ENCODE results near the gene CELF4. TPM values are rescaled to one million over a fixed set of nuclear protein-coding genes. Genes with fewer than 3 reads are reported as not detected.

CELF4 gene
- polyA plus RNA-seq, 1 experiment = not detected

- TF ChIP-seq CTCF (IDR thresholded peaks at IDR 0.05; ENCODE audit: low read depth, low read length) = no peak
- peak; percentile 59 for DNase-seq (ENCODE audit: low read depth, low spot score)
- Histone ChIP-seq H3K27me3 (ENCODE audit: control insufficient read depth, insufficient read depth, low read length) (peaks cover 18% of the 10 kb centered on the region), H3K9me3 (ENCODE audit: control insufficient read depth, insufficient read depth, low read length) (peaks cover 12% of the 10 kb centered on the region), H3K4me3 (ENCODE audit: low read depth, low read length) (peak overlapping the region; percentile 56), H3K27ac (ENCODE audit: low read depth, low read length) (peak overlapping the region; percentile 31)
- POLR2A ChIA-PET = interaction anchor here (0.6 to 1.0 kb wide), 2 partner anchors 10 to 11 kb away, joined by 8 to 10 read pairs; no protein-coding TSS in a partner anchor
- CTCF ChIA-PET = interaction anchor here (0.6 to 1.0 kb wide), 3 partner anchors 8 to 1020 kb away, joined by 3 to 5 read pairs (median 3); no protein-coding TSS in a partner anchor
Measured at GRCh38 chr18:37393945-37394609, 171.5 kb downstream of the CELF4 start.

GRCh38 chr18:37393221-37393827 is 172.3 kb downstream of the CELF4 start:
- H3K27me3 ChIP-seq (ENCODE audit: control insufficient read depth, insufficient read depth, low read length) = peaks cover 18% of the 10 kb centered on the region
- POLR2A ChIA-PET = interaction anchor here (1.0 kb wide), 1 partner anchor 11 kb away, joined by 8 read pairs; no protein-coding TSS in a partner anchor
- H3K27ac ChIP-seq (ENCODE audit: low read depth, low read length) = no peak overlapping the region
- no peak overlapping the region for H3K4me3 ChIP-seq (ENCODE audit: low read depth, low read length)
- CTCF ChIA-PET = no interaction called here
- DNase-seq (ENCODE audit: low read depth, low spot score) = no peak
- peaks cover 12% of the 10 kb centered on the region for H3K9me3 ChIP-seq (ENCODE audit: control insufficient read depth, insufficient read depth, low read length)
- no peak for TF ChIP-seq CTCF (IDR thresholded peaks at IDR 0.05; ENCODE audit: low read depth, low read length)

DNA sequence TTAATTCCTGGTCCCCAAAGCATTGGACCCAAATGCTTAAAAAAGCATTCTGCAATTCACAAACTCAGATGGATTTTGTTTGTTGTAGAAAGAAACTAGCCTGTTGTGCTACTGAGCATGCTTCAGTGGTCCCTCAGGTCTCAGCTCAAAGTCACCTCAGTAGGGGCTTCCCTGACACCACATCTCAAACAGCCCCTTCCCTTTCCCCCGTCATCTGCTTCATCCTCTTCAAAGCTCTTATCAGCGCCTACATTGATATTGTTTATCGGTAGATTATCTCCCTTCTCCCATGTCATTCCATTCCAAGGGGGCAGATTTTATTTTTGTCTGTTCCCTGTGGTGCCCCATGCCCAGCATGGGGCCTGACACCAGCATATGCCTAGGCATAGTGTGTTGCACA is 172.9 kb downstream of the CELF4 start:
- DNase-seq (ENCODE audit: low read depth, low spot score) = no peak
- POLR2A ChIA-PET = no interaction called here
- Histone ChIP-seq H3K9me3 (ENCODE audit: control insufficient read depth, insufficient read depth, low read length) (peaks cover 12% of the 10 kb centered on the region), H3K27ac (ENCODE audit: low read depth, low read length) (no peak overlapping the region), H3K27me3 (ENCODE audit: control insufficient read depth, insufficient read depth, low read length) (peaks cover 21% of the 10 kb centered on the region), H3K4me3 (ENCODE audit: low read depth, low read length) (no peak overlapping the region)
- CTCF ChIA-PET = interaction anchor here (0.5 to 1.1 kb wide), 2 partner anchors 51 to 145 kb away, joined by 3 to 5 read pairs; no protein-coding TSS in a partner anchor
- TF ChIP-seq CTCF (IDR thresholded peaks at IDR 0.05; ENCODE audit: low read depth, low read length) = no peak

DNA sequence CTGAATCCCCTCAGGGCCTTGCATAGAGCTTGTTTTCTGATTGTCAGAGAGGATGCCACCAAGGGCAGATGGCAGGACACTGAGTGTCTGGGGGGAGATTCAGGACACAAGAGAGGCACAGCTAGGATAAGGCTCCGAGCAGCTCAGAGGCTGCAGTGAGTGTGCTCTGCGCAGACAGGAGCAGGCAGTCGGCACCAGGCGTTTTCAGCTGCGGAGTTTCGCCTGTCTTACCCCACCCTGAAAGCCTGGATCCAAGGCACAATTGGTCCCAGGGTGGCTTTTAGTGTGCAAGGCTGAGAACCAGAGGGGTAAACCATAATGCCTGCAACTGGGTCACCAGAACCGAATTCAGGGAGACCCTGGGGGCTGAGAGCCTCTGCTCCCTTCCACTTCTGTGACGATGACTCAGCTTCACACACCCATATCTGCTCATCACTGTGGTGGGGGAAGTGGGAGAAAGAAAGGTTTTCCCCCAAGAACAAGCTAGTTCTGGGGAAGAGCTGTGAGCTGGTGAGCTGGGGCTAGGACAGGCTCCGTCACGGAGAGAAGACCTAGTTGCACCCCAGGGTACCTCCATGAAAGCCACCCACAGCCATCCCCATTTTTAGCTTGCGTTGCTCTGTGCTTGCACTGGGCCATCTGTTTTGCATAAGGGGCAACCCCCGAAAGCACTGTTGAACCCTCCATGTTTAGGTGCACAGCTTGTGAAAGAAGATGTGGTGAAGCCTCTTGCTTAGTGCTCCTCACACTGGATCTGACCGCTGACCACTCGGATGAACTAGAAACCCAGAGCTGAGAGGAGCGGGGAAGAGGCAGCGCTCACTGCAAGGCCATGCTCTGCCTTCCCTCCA is 173.7 kb downstream of the CELF4 start:
- ChIA-PET CTCF (interaction anchor here (0.5 to 1.1 kb wide), 2 partner anchors 51 to 146 kb away, joined by 3 to 5 read pairs; no protein-coding TSS in a partner anchor), POLR2A (no interaction called here)
- TF ChIP-seq CTCF (IDR thresholded peaks at IDR 0.05; ENCODE audit: low read depth, low read length) = no peak
- DNase-seq (ENCODE audit: low read depth, low spot score) = no peak
- peaks cover 12% of the 10 kb centered on the region for H3K9me3 ChIP-seq (ENCODE audit: control insufficient read depth, insufficient read depth, low read length)
- H3K27ac ChIP-seq (ENCODE audit: low read depth, low read length) = no peak overlapping the region
- H3K4me3 ChIP-seq (ENCODE audit: low read depth, low read length) = no peak overlapping the region
- peaks cover 21% of the 10 kb centered on the region for H3K27me3 ChIP-seq (ENCODE audit: control insufficient read depth, insufficient read depth, low read length)

Measured in AG04450 (cell line).